Left lobe of liver (tissue), 2 donors: ENCODE data around the gene CFAP58. TPM values are rescaled to one million over a fixed set of nuclear protein-coding genes. Genes with fewer than 3 reads are reported as not detected.
"Not testable (repeated sequence)": the region's sequence is repeated elsewhere in the genome, so short reads cannot be mapped to it uniquely, and the experiment has no call there.

ENCODE experiments used
- ATAC-seq: fragments of 200-7000 bp; cut with Tn5 transposase; one replicate; pipeline ENCODE4 v1.9.1; 2020; ENCODE audit warnings: mild to moderate bottlenecking, moderate library complexity
- DNase-seq: peaks from one replicate; pipeline ENCODE4 v3.0.0-alpha.2; 2020; ENCODE audit warnings: low spot score
- total RNA-seq: library from RNA; stranded (reverse); gene quantifications from one replicate; pipeline ENCODE4 v1.2.1, GENCODE V29; 2021
- donor health status: DM: no; HTN: no; CAD: no; lungs with moderate emphysema.
- donor health status: DM: no; HTN: yes; CAD: no.

Gene CFAP58
- total RNA-seq, 1 donor from 2014 or later, result 0.15 TPM

DNA sequence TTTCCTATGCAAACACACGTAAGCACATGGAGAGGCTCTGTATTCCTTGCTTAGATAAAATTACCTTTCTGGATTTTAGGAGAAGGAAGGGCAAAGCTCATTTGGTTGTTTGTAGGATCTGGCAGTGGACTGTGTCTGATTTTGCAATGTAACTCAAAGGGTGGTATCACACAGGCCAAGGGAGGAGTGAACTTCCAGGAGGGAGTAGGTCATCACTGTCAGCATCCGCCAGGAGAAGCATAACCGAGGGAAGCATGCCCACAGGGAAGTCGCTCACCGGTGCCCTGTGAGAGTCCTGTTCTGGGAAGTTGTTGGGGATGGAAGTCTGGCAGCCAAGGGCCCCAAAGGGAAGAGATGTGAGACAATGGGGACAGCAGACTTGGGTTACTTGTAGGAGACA, 74.4 kb downstream of the CFAP58 start:
- ATAC-seq (no peak), DNase-seq (no peak)

DNA sequence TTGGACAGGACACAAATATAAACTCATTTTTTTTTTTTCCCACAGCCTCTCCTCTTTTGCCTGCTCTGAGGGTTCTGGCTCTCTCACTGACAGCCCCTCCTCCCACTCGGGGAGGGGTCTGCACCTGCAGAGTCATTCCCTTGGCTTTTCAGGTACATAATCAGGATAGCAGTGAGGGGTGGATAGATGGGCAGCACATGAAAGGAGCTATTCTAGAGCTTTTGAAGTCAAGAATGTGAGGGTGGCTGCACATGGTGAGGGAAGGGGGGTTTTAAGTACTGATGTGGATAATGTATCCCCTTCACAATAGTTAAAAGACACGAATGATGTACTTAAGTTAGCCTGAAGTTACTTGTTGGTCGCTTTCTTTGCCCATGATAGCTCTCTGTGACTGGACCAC, 76.2 kb downstream of the CFAP58 start:
- ATAC-seq, result no peak

DNA sequence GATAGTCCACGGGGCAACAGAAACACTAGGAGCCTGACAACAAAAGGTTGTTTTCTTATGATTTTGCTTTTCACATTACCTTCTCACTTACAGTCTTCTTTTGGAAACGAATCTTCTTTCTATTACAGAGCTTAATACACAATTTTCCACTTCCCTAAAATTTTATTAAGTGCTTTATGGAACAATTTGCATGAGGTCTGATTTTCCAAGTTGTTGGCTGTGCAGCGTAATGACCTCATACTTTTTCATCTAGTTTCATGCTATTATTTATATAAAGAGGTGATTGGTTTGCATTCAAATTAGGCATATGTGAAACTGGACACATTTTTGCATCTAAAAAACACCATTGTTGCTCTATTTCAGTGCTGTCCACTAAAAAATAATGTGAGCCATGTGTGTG, 76.7 kb downstream of the CFAP58 start:
- ATAC-seq (no peak), DNase-seq (no peak)

More for the DNA sequence above, 76.2 kb downstream of the CFAP58 start:
- no peak for DNase-seq

DNA sequence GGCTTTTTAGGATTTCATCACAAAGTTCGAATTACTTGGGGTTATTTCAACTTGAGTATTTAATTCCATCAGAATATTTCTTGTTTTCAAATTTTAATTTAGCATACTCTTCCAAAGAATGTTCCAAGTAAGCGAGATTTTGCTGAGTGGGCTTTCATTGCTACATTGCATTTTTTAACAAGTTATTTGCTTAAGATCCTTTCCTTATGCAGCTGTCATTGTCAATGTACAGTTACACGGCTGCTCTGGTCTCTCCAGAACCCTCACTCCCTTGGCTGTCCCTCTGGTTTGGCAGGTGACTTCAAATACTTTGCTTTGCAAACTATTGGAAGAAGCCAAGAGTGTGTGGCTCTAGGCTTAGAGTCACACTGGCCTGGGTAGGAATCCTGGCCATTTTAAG, 80.0 kb downstream of the CFAP58 start:
- no peak for DNase-seq
- ATAC-seq, result no peak

DNA sequence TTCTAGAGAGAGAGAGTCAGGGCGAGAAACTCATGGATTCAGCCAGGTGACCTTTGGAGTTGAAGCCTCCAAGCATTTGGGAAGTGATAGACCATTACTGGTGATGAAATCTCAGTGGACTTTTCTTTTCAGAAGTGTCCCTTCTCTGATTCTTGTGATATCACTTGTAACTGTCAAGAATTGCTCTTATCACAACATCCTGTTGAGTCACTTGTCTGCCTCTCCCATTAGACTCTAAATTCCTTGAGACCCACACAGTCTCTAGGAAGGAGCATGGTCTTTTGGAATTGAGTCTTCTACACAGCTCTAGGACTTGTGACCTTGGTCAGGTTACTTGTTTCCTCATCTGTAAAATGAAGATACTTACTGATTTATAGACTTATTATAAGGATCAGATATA, 81.0 kb downstream of the CFAP58 start:
- no peak for DNase-seq
- no peak for ATAC-seq

DNA sequence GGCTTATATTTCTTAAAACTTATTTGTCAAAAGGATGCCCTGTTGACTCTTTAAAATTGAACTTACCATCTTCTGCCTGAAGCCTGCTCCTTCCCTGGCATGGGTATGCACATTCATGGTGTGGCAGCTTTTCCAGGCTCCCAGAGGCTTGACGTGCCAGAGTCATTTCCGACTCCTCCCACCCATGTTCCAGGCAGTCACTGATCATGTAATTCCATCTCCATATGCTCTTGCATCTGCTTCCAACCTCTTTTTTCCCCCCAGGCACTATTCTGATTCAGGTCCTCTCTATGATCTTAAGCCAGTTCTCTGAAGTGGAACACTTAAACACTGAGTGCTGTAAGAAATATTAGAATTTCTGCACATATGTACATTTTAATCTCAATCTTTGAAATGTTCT, 82.2 kb downstream of the CFAP58 start:
- ATAC-seq (no peak), DNase-seq (no peak)

DNA sequence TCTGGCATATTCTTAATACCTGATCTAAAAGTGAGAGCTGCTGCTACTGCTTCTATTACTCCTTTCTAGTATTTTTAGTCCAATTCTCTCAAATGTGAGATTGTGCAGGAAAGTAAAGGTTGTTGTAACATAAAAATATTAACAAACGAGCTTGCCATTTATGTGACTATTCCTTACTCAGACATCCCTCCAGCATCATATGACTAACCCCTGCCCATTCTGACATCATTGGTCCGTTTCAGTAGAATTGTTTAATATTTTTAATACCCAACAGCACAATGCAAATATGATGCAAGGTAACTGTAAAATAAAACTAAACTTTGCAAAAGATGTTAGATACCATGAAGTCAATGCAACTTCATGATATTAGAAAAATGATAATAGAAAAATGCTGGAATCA, 83.6 kb downstream of the CFAP58 start:
- ATAC-seq, result no peak
- DNase-seq, result no peak

DNA sequence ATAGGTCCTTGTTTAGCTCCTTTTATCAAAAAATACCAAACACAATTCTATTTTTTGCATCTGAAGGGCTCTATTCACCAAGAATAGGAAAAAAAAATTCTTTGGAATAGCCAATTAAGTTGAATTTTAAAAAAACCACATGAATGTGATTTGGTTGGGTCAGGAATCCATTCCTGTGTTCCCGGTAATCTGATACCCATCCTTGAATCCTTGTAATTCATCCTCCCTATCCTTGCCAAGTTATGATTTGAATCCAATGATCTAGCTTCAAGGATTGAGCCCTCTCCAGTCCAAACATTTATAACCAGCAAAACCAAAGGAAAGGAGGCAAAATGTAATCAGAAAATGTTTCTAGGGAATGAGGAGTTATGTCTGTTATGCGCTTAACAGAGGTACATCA, 86.6 kb downstream of the CFAP58 start:
- DNase-seq (no peak), ATAC-seq (no peak)

DNA sequence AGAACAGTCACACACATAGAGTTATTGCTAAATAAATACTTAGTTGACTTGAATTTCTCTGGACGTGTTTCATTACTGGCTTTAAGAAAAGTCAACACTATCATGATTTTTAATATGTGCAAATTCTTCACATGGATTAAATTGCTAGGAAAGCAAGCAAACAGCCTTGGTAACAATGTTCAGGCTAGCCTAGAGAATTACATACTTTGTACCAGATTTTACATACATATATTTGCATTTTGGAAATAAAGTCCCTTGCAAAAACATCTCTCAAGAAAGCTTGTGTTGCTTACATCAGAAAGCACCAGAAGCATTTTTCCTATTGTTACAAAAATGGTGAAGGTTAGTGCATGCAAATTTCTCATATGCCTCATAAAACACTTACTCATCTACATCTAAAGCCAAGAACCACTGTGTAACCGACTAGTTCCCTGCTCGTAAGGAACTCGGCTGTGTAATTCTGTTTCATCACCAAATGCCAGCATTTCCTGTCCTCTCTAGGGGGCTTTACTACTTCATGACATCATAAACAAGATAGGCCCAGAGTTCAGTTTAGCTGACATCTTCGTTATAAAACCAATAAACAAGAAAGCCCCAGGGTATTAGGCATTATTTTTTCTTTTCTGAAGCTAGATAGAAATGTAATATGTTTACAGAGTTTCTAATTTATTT, 87.8 kb downstream of the CFAP58 start:
- no peak for DNase-seq
- ATAC-seq, result no peak

DNA sequence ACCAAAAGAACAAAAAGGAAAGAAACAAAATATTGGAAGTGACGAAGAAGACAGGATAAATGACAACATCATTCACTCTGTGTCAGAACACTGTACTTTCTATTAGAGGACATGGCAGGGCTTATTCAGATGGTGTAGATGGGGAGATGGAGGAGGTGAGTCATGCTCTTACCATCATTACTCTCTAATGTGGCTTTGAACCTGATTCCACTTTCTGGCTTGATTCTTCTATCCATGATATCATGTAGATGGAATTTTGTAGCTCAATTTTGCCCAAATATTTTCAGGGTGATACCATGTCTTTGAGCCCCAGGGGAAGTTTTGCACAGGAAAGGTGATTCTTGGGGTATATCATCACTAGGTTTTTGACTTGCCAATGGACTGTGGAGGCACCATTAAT, 91.7 kb downstream of the CFAP58 start:
- ATAC-seq (no peak), DNase-seq (no peak)

DNA sequence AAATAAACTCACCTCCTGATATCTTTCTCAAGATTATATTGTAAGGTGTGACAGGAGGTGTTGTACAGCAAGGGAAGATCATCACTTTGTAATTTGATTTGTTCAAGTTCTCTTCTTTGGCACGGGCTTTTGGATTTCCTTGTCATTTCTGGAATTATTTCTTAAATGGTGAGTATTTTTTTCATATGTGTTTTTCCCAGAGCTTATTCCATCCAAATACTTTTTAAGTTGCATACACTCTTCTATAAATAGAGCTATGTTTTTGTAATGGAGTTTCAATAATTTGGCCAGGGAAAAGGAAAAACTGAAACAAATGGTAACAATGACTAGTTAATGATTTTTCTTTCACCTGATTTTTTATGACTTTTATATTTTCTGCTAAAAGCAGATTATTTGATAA, 92.5 kb downstream of the CFAP58 start:
- ATAC-seq (no peak), DNase-seq (no peak)

DNA sequence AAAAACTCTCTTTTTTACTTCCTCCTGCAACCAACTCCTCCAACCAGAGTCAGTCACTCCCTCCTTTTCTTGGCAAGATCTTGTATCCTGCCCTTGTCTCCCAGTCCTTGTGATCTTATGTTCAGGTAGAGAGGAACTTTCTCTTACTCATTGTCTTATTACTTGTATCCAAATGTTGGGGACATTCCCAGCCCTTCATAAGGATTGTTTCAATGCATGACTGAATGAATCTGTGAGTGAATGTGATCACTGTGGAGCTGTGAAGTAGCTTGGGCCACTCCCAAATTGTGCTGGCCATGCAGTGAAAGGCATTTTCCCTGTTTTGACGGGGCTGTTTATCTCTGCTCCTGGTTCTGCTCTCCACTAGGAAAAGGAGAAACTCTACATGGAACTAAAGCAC, 93.7 kb downstream of the CFAP58 start:
- ATAC-seq (no peak), DNase-seq (no peak)

DNA sequence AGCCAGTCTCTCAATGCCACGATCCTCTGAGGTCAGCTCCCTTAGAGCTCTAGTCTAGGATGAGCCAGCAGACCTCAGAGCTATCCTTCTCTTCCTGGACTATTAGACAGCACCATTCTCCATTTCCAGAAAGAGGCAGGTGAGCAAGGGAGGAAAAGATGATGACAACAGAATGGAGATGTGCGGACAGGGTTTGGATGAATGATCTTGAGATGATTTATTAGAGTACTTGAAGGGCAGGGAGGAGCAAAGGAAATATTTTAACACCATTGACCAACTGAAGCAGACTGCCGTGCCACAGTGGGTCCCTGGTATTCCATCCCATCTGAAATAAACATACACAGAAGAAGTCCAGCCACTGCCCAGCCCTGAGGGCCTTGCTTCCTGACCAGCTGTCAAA, 94.3 kb downstream of the CFAP58 start:
- no peak for DNase-seq

DNA sequence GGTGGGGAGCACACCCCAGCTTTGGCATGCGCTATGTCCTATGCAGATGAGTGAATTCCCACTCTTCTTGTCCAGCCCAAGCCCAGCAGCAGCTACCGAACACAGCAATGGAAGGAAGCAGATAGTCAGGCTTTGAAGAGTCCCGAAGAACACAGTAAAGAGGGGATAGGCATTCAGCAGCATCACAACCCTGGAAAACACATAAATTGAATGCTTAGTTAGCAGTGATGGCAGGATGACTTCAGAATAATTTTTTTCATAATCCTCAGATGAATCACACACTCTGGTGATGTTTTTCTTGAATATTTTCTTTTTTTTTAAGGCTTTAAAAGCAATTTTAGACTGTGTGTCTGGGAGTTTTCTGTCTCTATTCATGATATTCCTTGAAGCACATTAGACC, 95.8 kb downstream of the CFAP58 start:
- ATAC-seq, result no peak
- DNase-seq, result no peak

More for the DNA sequence above, 94.3 kb downstream of the CFAP58 start:
- ATAC-seq, result no peak

DNA sequence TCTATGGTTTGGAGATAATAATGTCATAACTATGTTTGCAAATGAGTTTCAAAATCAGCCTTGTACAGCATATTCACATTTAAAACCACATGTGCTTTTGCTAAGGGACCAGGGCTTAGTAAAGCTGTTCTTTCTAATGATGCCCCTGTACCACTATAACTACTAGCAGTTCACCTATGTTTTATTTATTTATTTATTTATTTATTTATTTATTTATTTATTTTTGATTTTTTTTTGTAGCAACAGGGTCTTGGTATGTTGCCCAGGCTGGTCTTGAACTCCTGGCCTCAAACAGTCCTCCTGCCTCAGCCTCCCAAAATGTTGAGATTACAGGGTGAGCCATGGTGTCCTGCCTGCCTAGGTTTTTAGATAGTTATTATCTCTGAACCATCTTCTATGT, 96.9 kb downstream of the CFAP58 start:
- DNase-seq, result no peak
- ATAC-seq, result no peak

DNA sequence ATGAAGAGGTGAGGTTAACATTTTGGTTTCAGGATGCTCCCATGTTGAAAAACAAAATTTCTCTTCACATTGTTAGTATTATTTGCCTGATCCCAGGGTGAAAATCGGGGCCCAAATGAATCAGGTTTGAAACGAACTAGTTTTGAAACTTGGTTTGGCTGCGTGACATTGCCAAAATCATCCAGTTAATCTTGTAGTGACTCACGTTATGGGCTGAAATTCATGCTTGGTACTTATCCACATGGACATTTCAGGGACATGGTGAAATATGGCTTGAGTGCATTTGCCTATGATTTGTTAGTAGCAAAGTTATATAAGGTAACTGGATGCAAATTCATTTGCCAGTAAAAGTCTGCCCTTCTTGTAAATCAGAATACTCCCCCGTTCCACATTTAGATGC, 97.3 kb downstream of the CFAP58 start:
- ATAC-seq (no peak), DNase-seq (no peak)

DNA sequence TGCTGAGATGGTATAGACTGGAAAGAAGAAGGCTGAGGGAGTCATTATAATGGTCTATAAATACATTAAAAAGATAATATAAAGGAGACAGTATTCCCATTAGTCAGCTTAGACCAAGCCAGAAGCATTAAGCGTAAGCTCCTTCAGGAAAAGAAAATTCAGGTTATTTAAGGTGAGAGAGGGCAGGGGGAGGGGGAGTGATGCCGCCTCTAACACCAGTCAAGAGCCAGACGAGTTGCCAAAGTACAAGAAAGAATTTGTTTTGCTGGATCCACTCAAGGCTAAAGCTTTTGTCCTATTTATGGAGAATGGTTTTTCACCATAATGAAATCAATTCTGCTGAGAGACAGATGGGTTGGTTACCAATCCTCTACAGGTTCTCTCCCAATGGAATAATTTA, 99.3 kb downstream of the CFAP58 start:
- DNase-seq (no peak), ATAC-seq (no peak)

DNA sequence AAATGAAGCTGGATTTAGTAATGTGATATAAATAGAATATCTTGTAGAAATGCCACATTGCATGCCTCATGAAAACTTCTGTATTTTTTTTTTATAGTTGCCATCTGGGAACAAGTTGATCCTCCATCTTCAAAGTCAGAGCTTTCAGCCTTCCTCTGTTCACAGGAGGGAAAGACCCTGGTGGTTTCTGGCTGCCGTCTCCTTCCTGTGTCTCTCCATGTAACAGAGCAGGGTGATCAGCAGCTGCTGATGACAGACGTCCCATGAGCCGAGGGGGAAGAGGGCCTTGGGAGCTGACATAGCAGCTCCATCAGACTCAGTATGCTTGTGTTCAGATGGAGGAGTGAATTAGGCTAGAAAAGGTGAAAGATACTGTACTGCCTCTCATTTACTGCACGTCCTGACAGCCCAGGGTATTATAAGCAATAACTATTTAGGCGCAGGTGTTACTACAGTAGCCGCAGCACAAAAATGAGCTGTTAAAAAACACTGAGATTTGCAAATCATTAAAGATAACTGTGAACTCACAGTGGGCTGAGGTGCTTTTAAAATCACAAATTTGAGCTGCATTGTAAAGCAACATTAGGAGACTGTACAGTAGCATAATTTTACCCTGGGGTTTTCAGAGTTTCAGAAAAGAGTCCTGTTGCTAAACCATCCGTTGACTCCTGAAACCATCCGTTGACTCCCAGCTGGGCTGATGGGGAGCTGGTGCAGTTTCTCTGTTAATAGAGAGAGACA, 103.3 kb downstream of the CFAP58 start:
- no peak for ATAC-seq

DNA sequence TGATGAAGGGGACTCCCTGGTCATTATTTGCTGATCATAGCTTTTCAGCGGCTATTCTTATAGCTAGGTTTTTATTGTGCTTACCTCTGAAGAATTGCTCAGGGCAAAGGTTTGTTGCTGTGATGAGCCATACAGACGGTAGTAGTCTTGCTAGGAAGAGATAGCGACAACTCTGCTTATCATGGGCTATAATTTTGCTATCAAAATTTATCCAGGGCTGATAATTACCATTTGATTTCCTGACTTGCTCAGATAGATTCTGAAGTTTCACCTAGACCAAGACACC, 103.9 kb downstream of the CFAP58 start:
- DNase-seq, result no peak
- ATAC-seq, result no peak

More for the DNA sequence above, 103.3 kb downstream of the CFAP58 start:
- DNase-seq, result no peak

DNA sequence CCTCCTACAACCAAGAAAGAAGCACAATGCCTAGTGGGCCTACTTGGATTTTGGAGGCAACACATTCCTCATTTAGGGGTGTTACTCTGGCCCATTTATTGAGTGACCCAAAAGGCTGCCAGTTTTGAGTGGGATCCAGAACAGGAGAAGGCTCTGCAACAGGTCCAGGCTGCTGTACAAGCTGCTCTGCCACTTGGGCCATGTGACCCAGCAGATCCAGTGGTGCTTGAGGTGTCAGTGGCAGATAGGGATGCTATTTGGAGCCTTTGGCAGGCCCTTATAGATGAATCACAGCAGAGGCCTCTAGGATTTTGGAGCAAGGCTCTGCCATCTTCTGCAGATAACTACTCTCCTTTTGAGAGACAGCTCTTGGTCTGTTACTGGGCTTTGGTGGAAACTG, 111.9 kb downstream of the CFAP58 start:
- not testable (repeated sequence) for ATAC-seq, DNase-seq

DNA sequence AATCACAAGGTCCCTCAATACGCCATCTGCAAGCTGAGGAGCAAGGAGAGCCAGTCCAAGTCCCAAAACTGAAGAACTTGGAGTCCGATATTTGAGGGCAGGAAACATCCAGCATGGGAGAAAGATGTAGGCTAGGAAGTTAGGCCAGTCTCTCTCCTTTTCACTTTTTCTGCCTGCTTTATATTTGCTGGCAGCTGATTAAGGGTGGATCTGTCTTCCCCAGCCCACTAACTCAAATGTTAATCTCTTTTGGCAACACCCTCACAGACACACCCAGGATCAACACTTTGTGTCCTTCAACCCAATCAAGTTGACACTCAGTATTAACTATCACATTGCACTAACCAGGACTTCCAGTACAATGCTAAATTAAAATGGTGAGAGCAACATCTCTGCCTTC, 115.2 kb downstream of the CFAP58 start:
- DNase-seq, result not testable (repeated sequence)

DNA sequence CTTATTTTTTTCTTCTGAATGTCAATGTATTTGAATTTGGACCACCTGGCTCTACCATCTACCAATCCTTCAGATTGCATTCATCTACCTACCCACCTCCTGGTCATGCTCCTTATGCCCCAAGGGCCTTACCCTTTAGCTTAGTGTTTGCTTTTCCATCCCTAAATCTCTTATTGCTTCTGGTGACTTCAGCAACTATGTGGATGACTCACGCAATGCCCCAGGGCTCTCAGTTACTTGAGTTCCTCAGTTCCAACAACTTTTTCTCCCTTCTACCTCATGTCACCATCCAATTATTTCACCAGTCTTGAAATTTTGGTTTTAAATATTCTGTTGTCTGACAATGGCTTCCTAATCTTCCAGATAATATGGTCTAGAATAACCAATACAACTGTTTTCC, 118.9 kb downstream of the CFAP58 start:
- ATAC-seq, result no peak
- DNase-seq, result no peak

More for the DNA sequence above, 115.2 kb downstream of the CFAP58 start:
- not testable (repeated sequence) for ATAC-seq
